ENCODE data around the gene BMP5.

Gene BMP5

DNA sequence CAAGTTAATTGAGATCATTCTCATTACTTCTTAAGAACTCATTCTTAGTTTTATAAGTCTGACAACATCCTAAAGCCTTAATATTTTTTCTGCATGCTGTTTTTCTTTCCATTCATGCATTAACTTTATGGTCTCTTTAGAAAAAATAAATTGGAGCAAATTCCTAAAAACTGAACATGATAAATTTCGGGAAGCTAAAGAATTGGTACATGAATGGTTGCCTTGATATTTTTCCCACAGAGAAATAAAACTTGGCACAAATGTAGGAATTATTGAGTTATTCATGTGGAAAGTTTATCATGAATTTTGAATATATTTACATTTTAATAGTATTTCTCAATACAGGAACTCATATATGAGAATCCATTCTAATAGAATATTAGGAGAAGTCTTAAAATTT is 115.9 kb downstream of the BMP5 start:
- in situ Hi-C loops (cut with HindIII; ENCODE audit: low pct_ligation_motif_present, low pct_unique_long_range_greater_than_20kb, low sequenced_read_pairs): no loop called here
- no peak for DNase-seq

GRCh38 chr6:55758156-55758937 is 117.0 kb downstream of the BMP5 start:
- no peak for DNase-seq
- in situ Hi-C loops (cut with HindIII; ENCODE audit: low pct_ligation_motif_present, low pct_unique_long_range_greater_than_20kb, low sequenced_read_pairs): no loop called here

DNA sequence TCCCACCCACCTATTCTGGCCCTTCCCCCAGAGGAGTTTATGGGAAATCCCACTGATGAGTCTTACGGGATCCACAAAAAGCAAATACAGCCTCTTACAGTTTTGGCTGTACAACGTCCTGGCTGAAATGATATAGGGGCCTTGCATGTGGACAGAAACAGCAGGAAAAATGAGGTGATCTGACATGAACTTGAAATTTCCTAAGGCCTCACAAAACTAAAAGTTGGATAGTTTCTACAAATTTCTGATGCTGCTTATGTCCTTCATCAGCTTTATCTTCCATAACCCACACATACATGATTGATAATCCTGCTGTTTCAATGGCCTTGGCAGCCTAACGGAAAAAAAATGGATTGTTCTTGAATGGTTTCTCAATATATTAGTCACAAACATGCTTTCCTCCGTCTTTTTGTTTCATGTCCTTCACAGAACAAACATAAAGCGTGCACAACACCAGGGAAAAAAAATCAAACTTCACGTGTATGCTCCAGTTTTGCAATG is 118.8 kb downstream of the BMP5 start:
- in situ Hi-C loops (cut with HindIII; ENCODE audit: low pct_ligation_motif_present, low pct_unique_long_range_greater_than_20kb, low sequenced_read_pairs): no loop called here
- DNase-seq: no peak

- in situ Hi-C loops (cut with HindIII; ENCODE audit: low pct_ligation_motif_present, low pct_unique_long_range_greater_than_20kb, low sequenced_read_pairs): no loop called here
- no peak for DNase-seq
These were observed 126.5 kb downstream of the BMP5 start for GRCh38 chr6:55748880-55749279.

DNA sequence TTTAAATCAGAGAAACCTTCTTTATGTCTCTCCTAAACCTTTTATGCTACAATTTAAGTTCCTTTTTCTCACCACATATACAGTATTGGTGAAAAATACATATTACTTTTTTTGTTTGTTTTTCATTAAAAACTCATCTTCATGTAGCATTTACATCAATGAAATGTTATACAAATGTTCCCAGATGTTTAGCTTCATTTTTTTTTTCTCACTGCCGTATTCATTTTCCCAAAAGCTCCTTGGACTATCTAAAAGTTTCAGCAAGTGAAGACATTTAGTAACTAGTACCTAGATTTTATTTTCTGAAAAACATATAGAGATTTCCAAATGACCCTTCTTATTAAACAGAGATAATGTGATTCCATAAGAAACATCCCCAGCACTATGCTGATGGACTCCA is 128.9 kb downstream of the BMP5 start:
- in situ Hi-C loops (cut with HindIII; ENCODE audit: low pct_ligation_motif_present, low pct_unique_long_range_greater_than_20kb, low sequenced_read_pairs): no loop called here
- DNase-seq: no peak

DNA sequence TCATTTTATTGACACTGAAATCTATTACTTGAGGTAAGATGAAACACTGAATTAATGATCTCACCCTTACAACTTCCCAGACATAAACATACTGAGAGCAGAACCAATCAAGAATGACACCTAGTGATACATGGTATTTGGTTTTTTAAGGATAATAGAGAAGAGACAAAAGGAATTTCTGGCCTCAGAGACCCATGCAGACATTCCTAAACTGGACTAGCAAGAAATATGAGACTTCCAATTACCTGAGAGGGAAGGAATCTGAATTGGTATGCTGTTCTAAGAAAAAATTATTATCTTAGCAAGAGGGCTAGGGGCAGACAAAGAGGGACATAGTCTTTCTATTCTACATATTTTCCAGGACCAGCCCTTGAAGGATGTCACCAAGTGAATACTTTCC is 141.1 kb downstream of the BMP5 start:
- DNase-seq: no peak
- in situ Hi-C loops (cut with HindIII; ENCODE audit: low pct_ligation_motif_present, low pct_unique_long_range_greater_than_20kb, low sequenced_read_pairs): no loop called here

DNA sequence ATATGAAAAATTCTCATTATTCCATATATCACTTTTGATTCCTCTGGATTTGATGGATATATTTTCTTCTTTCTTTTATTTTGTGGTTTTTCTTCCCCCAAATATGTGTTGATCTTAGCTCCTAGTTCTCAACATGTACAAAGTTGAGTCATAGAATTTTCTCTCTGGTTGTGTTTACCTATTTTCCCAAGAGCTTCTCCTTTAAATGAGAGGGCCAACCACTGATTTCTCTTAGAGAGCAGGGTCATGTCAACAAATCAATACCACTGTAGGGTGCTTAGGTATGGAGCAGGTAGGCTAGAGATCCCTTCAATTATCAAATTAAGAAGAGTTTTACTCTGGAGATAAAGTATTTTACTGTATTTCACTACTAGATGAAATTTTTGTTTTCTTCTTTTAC is 145.7 kb downstream of the BMP5 start:
- no peak for DNase-seq

GRCh38 chr6:55726144-55726543 is 149.2 kb downstream of the BMP5 start:
- DNase-seq: no peak
- in situ Hi-C loops (cut with HindIII; ENCODE audit: low pct_ligation_motif_present, low pct_unique_long_range_greater_than_20kb, low sequenced_read_pairs): no loop called here

More for the DNA sequence above, 145.7 kb downstream of the BMP5 start:
- in situ Hi-C loops (cut with HindIII; ENCODE audit: low pct_ligation_motif_present, low pct_unique_long_range_greater_than_20kb, low sequenced_read_pairs): no loop called here

DNA sequence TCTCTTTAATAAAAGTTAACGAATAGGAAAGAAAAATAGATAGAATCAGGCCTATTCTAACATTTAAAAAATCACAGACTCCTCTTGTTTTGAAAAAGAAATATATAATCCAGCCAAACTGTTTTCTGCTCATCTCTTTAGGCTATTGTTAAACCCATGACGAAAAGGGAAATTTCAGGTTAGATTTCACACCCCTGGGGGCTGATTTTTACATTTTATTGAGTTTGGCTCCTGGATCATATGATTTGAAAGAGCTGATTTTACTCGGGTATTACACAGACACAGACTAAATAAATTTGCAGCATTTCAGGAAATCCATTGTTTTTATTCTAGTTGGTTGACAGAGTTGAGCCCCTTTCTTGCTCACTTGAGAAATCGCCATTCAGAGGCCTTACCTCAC is 160.6 kb downstream of the BMP5 start:
- no peak for DNase-seq
- in situ Hi-C loops (cut with HindIII; ENCODE audit: low pct_ligation_motif_present, low pct_unique_long_range_greater_than_20kb, low sequenced_read_pairs): no loop called here

GRCh38 chr6:55713436-55713835 is 162.0 kb downstream of the BMP5 start:
- DNase-seq: no peak
- in situ Hi-C loops (cut with HindIII; ENCODE audit: low pct_ligation_motif_present, low pct_unique_long_range_greater_than_20kb, low sequenced_read_pairs): no loop called here

GRCh38 chr6:55708711-55709110 is 166.7 kb downstream of the BMP5 start:
- DNase-seq: no peak
- in situ Hi-C loops (cut with HindIII; ENCODE audit: low pct_ligation_motif_present, low pct_unique_long_range_greater_than_20kb, low sequenced_read_pairs): no loop called here

- DNase-seq: no peak
- in situ Hi-C loops (cut with HindIII; ENCODE audit: low pct_ligation_motif_present, low pct_unique_long_range_greater_than_20kb, low sequenced_read_pairs): no loop called here
These were observed 169.6 kb downstream of the BMP5 start for GRCh38 chr6:55705451-55706440.

DNA sequence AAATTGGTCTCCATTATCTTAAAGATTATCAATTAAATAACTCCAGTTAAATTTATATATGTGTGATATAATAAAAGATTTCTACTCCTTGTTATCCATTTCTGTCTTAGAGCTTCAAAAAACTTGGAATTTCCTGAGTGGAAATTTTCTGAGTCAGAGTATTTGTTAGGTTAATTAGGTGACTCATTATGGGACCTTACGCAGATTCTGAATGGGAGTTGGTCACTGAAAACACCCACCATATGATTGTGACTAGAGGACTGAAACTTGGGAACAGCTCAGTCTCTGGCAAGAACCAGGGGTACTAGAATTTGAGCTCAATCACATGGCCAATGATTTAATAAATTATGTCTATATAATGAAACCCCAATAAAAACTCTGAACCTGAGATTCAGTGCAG is 171.0 kb downstream of the BMP5 start:
- in situ Hi-C loops (cut with HindIII; ENCODE audit: low pct_ligation_motif_present, low pct_unique_long_range_greater_than_20kb, low sequenced_read_pairs): no loop called here
- no peak for DNase-seq
